SH-SY5Y (cell line): ENCODE results near the gene FOXD1.

Experiments
- GATA2 ChIP-seq: IDR thresholded peaks from 2 replicates; pipeline ENCODE4 v1.6.1; 2011; ENCODE audit warnings: mild to moderate bottlenecking, low read depth, low read length
- GATA3 ChIP-seq: IDR thresholded peaks from 2 replicates; pipeline ENCODE4 v1.6.1; 2011; ENCODE audit warnings: low read depth, mild to moderate bottlenecking, low read length, moderate library complexity

DNA sequence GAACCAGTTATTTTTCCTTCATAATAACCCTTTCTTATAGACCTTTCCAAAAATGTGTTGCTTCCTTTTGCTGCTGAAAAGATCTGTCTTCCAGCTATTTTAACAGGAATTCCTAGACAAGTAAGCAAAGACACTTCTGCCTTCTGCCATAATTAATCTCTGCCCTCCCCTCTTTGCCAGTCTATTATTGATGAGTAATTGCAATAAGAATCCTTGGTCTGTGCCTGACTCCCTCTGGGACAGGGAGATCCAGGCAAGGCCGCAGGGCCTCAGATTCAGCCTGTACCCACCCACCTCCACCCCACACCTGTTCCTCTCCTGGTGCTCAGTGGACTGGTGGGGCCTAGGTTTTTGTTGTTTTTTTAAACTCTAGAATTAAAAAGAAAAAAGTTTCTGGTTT lies 8.3 kb downstream of the FOXD1 start:
- TF ChIP-seq GATA2 (no peak), GATA3 (no peak)
